IMR-90 (cell line): Measurements from ENCODE around the gene UNC79. TPM values are rescaled to one million over a fixed set of nuclear protein-coding genes. Genes with fewer than 3 reads are reported as not detected.

Experiments used
- ATAC-seq: fragments of 200-7000 bp; cut with Tn5 transposase; 2 replicates; pipeline ENCODE4 v1.9.1; 2020; ENCODE audit warnings: low read depth, mild to moderate bottlenecking, moderate library complexity
- BruUV-seq: library from RNA; stranded (reverse); fragments of 400-500 nt; replicated peaks from 2 replicates; lab custom pipeline; 2021; lab: Mats Ljungman, UMichigan
- CTCF ChIA-PET: fragments of 300-600 bp; formaldehyde crosslinking; extraction: SDS; loops from one replicate; lab custom pipeline; 2021; ENCODE audit warnings: antibody characterized with exemption; lab: Yijun Ruan, JAX
- POLR2A ChIA-PET: fragments of 300-600 bp; sonication (Branson Sonifier 250); formaldehyde crosslinking; loops from one replicate; lab custom pipeline; 2022; ENCODE audit warnings: antibody characterized with exemption; ENCODE audit not compliant: unreplicated experiment; lab: Charles Lee
- DNase-seq: peaks from one replicate; pipeline ENCODE4 v3.0.0; 2013
- H2AFZ ChIP-seq: replicated peaks from 2 replicates; pipeline ENCODE3; 2013; ENCODE audit warnings: low read length, mild to moderate bottlenecking; ENCODE audit not compliant: poor library complexity
- H2AK5ac ChIP-seq: 2 replicates; pipeline ENCODE4 v1.6.1; 2013; ENCODE audit warnings: low read depth, low read length, inconsistent platforms
- H2AK9ac ChIP-seq: replicated peaks from 2 replicates; pipeline ENCODE3; 2013; ENCODE audit warnings: mild to moderate bottlenecking, low read depth, low read length, moderate library complexity; ENCODE audit not compliant: poor library complexity
- H2BK120ac ChIP-seq: 2 replicates; pipeline ENCODE4 v1.6.1; 2013; ENCODE audit warnings: low read depth, low read length, inconsistent platforms
- H2BK15ac ChIP-seq: 3 replicates; pipeline ENCODE4 v1.6.1; 2013; ENCODE audit warnings: low read depth, low read length, inconsistent platforms
- H2BK20ac ChIP-seq: 2 replicates; pipeline ENCODE4 v1.6.1; 2013; ENCODE audit warnings: low read depth, mild to moderate bottlenecking, inconsistent platforms, low read length, moderate library complexity
- H2BK5ac ChIP-seq: 2 replicates; pipeline ENCODE4 v1.6.1; 2013; ENCODE audit warnings: mild to moderate bottlenecking, low read depth, low read length, inconsistent platforms; ENCODE audit not compliant: poor library complexity, severe bottlenecking
- H3K14ac ChIP-seq: replicated peaks from 2 replicates; pipeline ENCODE4 v1.6.1; 2013; ENCODE audit warnings: low read depth, low read length, inconsistent platforms
- H3K18ac ChIP-seq: 2 replicates; pipeline ENCODE4 v1.6.1; 2013; ENCODE audit warnings: low read depth, low read length, control low read depth
- H3K23ac ChIP-seq: 2 replicates; pipeline ENCODE4 v1.6.1; 2013; ENCODE audit warnings: low read depth, low read length, inconsistent platforms
- H3K27ac ChIP-seq: 2 replicates; pipeline ENCODE4 v1.5.1; 2013; ENCODE audit warnings: mild to moderate bottlenecking, control low read depth, low read length; ENCODE audit not compliant: insufficient read depth
- H3K27me3 ChIP-seq: 2 replicates; pipeline ENCODE4 v1.6.1; 2013; ENCODE audit warnings: low read length; ENCODE audit not compliant: control insufficient read depth, insufficient read depth
- H3K36me3 ChIP-seq: 2 replicates; pipeline ENCODE4 v1.6.1; 2013; ENCODE audit warnings: low read length, mixed read lengths; ENCODE audit not compliant: control insufficient read depth, insufficient read depth
- H3K4ac ChIP-seq: 2 replicates; pipeline ENCODE4 v1.6.1; 2013; ENCODE audit warnings: low read depth, low read length, inconsistent platforms
- H3K4me1 ChIP-seq: 2 replicates; pipeline ENCODE4 v1.6.1; 2013; ENCODE audit warnings: low read length, mixed read lengths; ENCODE audit not compliant: control insufficient read depth, insufficient read depth
- H3K4me2 ChIP-seq: 2 replicates; pipeline ENCODE4 v1.6.1; 2013; ENCODE audit warnings: low read depth, mild to moderate bottlenecking, control low read depth, low read length, moderate library complexity
- H3K4me3 ChIP-seq: 2 replicates; pipeline ENCODE4 v1.5.1; 2013; ENCODE audit warnings: low read depth, mild to moderate bottlenecking, control low read depth, low read length, moderate library complexity; ENCODE audit not compliant: insufficient read depth
- H3K56ac ChIP-seq: 2 replicates; pipeline ENCODE4 v1.6.1; 2013; ENCODE audit warnings: low read length, inconsistent platforms; ENCODE audit not compliant: insufficient read depth; ENCODE audit errors: extremely low read depth
- H3K79me1 ChIP-seq, 2 experiments: 2 replicates each; pipeline ENCODE4 v1.6.1; 2013; ENCODE audit warnings: low read length in 2 of 2, inconsistent platforms in 1 of 2, low read depth in 1 of 2
- H3K9ac ChIP-seq: 2 replicates; pipeline ENCODE4 v1.6.1; 2013; ENCODE audit warnings: low read depth, low read length, control low read depth
- H3K9me1 ChIP-seq: 2 replicates; pipeline ENCODE4 v1.6.1; 2013; ENCODE audit warnings: low read length, inconsistent platforms; ENCODE audit not compliant: insufficient read depth
- H3K9me3 ChIP-seq: 2 replicates; pipeline ENCODE4 v1.6.1; 2013; ENCODE audit warnings: low read length; ENCODE audit not compliant: control insufficient read depth, insufficient read depth
- H4K20me1 ChIP-seq: 2 replicates; pipeline ENCODE4 v1.6.1; 2013; ENCODE audit warnings: low read length, inconsistent platforms; ENCODE audit not compliant: insufficient read depth
- H4K5ac ChIP-seq: 2 replicates; pipeline ENCODE4 v1.6.1; 2013; ENCODE audit warnings: mild to moderate bottlenecking, low read depth, low read length, control low read depth
- H4K8ac ChIP-seq, 2 experiments: 2 replicates each; pipeline ENCODE4 v1.6.1; 2013; ENCODE audit warnings: low read depth in 2 of 2, low read length in 2 of 2, control low read depth in 1 of 2, inconsistent platforms in 1 of 2
- H4K91ac ChIP-seq: 2 replicates; pipeline ENCODE4 v1.6.1; 2013; ENCODE audit warnings: low read depth, low read length, inconsistent platforms; ENCODE audit not compliant: insufficient read depth
- BHLHE40 ChIP-seq: fragments of 150-350 bp; IDR thresholded peaks from 2 replicates; pipeline ENCODE4 v1.6.1; 2016; ENCODE audit warnings: mild to moderate bottlenecking, low read depth, low read length
- CEBPB ChIP-seq: IDR thresholded peaks from 2 replicates; pipeline ENCODE4 v1.6.1; 2012; ENCODE audit warnings: low read depth, low read length, improper control_type of control experiment
- CHD1 ChIP-seq: IDR thresholded peaks from 2 replicates; pipeline ENCODE4 v1.6.1; 2012; ENCODE audit warnings: low read depth, low read length, improper control_type of control experiment
- FOS ChIP-seq: fragments of 150-350 bp; IDR thresholded peaks from 2 replicates; pipeline ENCODE4 v1.6.1; 2016; ENCODE audit warnings: low read depth, low read length
- MAFK ChIP-seq: IDR thresholded peaks from 2 replicates; pipeline ENCODE4 v1.6.1; 2012; ENCODE audit warnings: low read depth, low read length, improper control_type of control experiment
- MAZ ChIP-seq: IDR thresholded peaks from 2 replicates; pipeline ENCODE4 v1.6.1; 2012; ENCODE audit warnings: low read depth, mild to moderate bottlenecking, low read length, improper control_type of control experiment, moderate library complexity, borderline replicate concordance
- MXI1 ChIP-seq: IDR thresholded peaks from 2 replicates; pipeline ENCODE4 v1.6.1; 2012; ENCODE audit warnings: low read depth, mild to moderate bottlenecking, low read length, moderate library complexity, borderline replicate concordance
- NFE2L2 ChIP-seq: fragments of 150-350 bp; IDR thresholded peaks from 2 replicates; pipeline ENCODE4 v1.6.1; 2016; ENCODE audit warnings: low read depth, mild to moderate bottlenecking, low read length
- POLR2A ChIP-seq: IDR thresholded peaks from 2 replicates; pipeline ENCODE4 v1.6.1; 2012; ENCODE audit warnings: mild to moderate bottlenecking, low read depth, low read length
- RAD21 ChIP-seq: IDR thresholded peaks from 2 replicates; pipeline ENCODE4 v1.6.1; 2012; ENCODE audit warnings: low read length, improper control_type of control experiment
- RCOR1 ChIP-seq: IDR thresholded peaks from 2 replicates; pipeline ENCODE4 v1.6.1; 2012; ENCODE audit warnings: mild to moderate bottlenecking, low read length, improper control_type of control experiment; ENCODE audit not compliant: insufficient replicate concordance
- RFX5 ChIP-seq: IDR thresholded peaks from 2 replicates; pipeline ENCODE4 v1.8.0; 2012; ENCODE audit warnings: low read depth, mild to moderate bottlenecking, low read length, moderate library complexity
- SMC3 ChIP-seq: fragments of 150-350 bp; IDR thresholded peaks from 2 replicates; pipeline ENCODE4 v1.6.1; 2016; ENCODE audit warnings: low read depth, mild to moderate bottlenecking, antibody characterized with exemption, low read length, moderate library complexity
- WGBS, 2 experiments: methylation state at CpG; one replicate each; pipeline versions ENCODE4 v1.1.5 to v1.1.7; 2013; ENCODE audit warnings: missing lambda C conversion rate in 2 of 2; ENCODE audit not compliant: insufficient read length in 1 of 2; ENCODE audit errors: extremely low coverage in 2 of 2; 5-methylcytosine and 5-hydroxymethylcytosine counted together
- dilution Hi-C: fragments of 300-500 bp; cut with HindIII; formaldehyde crosslinking; loops from one replicate; pipeline ENCODE4 v1.14.3; 2018; ENCODE audit warnings: low sequenced_read_pairs; ENCODE audit not compliant: unreplicated experiment
- in situ Hi-C: fragments of 300-500 bp; cut with MboI; formaldehyde crosslinking; loops from 3 replicates; pipeline ENCODE4 v1.14.3; 2019; ENCODE audit warnings: low sequenced_read_pairs, inconsistent platforms, mixed read lengths
- intact Hi-C: fragments of 100-400 bp; cut with micrococcal nuclease; formaldehyde crosslinking; loops from 2 replicates; pipeline ENCODE4 v1.10.0; 2022
- polyA plus RNA-seq, 3 experiments: library from polyadenylated mRNA; depleted of rRNA; stranded (reverse); fragments of >200 nt; gene quantifications; 2 replicates each; pipeline ENCODE4 v1.2.3, GENCODE V29; 2012; ENCODE audit warnings: low replicate concordance in 1 of 3
- total RNA-seq: library from RNA; depleted of rRNA; stranded (reverse); fragments of >200 nt; gene quantifications from 2 replicates; pipeline ENCODE4 v1.2.3, GENCODE V29; 2012
- TF ChIP-seq, protein P1 (sequence below): fragments of 150-350 bp; IDR thresholded peaks from 2 replicates; pipeline ENCODE4 v1.6.1; 2017; ENCODE audit warnings: mild to moderate bottlenecking, antibody characterized with exemption, low read length, low read depth
- TF ChIP-seq, protein P2 (sequence below): conservative IDR thresholded peaks from 2 replicates; pipeline ENCODE4 v1.5.1; 2012; ENCODE audit warnings: mild to moderate bottlenecking, low read depth, low read length, improper control_type of control experiment
- TF ChIP-seq, protein P3 (sequence below): fragments of 150-350 bp; IDR thresholded peaks from 2 replicates; pipeline ENCODE4 v1.6.1; 2016; ENCODE audit warnings: low read depth, mild to moderate bottlenecking, low read length, moderate library complexity, borderline replicate concordance

The UNC79 gene
- total and polyA plus RNA-seq, 2 of the 4 experiments (the other 2 are of a cell fraction): under 0.01 TPM

DNA sequence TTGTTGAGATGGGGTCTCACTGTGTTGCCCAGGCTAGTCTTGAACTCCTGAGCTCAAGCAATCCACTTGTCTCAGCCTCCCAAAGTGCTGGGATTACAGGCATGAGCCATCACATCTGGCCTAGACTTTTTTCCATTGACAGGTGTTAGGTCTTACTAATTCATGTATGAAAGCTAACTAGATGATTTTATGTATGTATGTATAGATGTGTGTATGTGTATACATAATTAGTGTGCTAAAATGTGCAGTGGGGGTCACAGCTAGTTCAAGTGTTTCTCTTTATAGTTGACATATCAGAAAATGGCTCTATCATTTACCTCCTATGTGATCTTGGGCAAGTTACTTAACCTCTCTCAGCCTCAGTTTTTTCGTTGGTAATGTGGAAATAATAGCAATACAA, 23.5 kb downstream of the UNC79 start:
- Histone ChIP-seq H4K5ac (no peak overlapping the region), H2AFZ (no peak overlapping the region), H4K8ac (no peak overlapping the region), H4K91ac (no peak overlapping the region), H2AK9ac (no peak overlapping the region), H3K36me3 (no peaks in the 10 kb centered on the region), H3K9me1 (no peaks in the 10 kb centered on the region), H3K56ac (no peak overlapping the region), H2BK20ac (no peak overlapping the region), H2AK5ac (no peak overlapping the region), H3K4me1 (no peaks in the 10 kb centered on the region), H3K27ac (no peak overlapping the region), H2BK120ac (no peak overlapping the region), H3K27me3 (no peaks in the 10 kb centered on the region), H3K23ac (no peak overlapping the region), H3K14ac (no peak overlapping the region), H3K79me1 (no peaks in the 10 kb centered on the region), H3K4ac (no peak overlapping the region), H3K9ac (no peak overlapping the region), H2BK15ac (no peak overlapping the region), H3K4me3 (no peak overlapping the region), H3K9me3 (no peaks in the 10 kb centered on the region), H2BK5ac (no peak overlapping the region), H3K18ac (no peak overlapping the region), H3K4me2 (no peak overlapping the region), H4K20me1 (no peaks in the 10 kb centered on the region)
- no CpG with 5 or more reads among the region's 1 CpG for WGBS, 2 experiments
- intact Hi-C loops (loop anchor here (10.0 kb wide), 1 partner anchor 109 kb away; the partner anchor contains the start of gene COX8C), in situ Hi-C loops (no loop called here), dilution Hi-C loops (no loop called here)
- TF ChIP-seq MAFK: no peak
- no peak for TF ChIP-seq BHLHE40
- no peak for TF ChIP-seq MXI1
- TF ChIP-seq, protein P1, sequence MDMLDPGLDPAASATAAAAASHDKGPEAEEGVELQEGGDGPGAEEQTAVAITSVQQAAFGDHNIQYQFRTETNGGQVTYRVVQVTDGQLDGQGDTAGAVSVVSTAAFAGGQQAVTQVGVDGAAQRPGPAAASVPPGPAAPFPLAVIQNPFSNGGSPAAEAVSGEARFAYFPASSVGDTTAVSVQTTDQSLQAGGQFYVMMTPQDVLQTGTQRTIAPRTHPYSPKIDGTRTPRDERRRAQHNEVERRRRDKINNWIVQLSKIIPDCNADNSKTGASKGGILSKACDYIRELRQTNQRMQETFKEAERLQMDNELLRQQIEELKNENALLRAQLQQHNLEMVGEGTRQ: no peak
- TF ChIP-seq SMC3: no peak
- TF ChIP-seq CHD1: no peak
- TF ChIP-seq MAZ: no peak
- no peak for TF ChIP-seq RCOR1
- no peak for TF ChIP-seq RAD21
- TF ChIP-seq CEBPB: no peak
- no peak for TF ChIP-seq RFX5
- TF ChIP-seq FOS: no peak
- TF ChIP-seq, protein P2, sequence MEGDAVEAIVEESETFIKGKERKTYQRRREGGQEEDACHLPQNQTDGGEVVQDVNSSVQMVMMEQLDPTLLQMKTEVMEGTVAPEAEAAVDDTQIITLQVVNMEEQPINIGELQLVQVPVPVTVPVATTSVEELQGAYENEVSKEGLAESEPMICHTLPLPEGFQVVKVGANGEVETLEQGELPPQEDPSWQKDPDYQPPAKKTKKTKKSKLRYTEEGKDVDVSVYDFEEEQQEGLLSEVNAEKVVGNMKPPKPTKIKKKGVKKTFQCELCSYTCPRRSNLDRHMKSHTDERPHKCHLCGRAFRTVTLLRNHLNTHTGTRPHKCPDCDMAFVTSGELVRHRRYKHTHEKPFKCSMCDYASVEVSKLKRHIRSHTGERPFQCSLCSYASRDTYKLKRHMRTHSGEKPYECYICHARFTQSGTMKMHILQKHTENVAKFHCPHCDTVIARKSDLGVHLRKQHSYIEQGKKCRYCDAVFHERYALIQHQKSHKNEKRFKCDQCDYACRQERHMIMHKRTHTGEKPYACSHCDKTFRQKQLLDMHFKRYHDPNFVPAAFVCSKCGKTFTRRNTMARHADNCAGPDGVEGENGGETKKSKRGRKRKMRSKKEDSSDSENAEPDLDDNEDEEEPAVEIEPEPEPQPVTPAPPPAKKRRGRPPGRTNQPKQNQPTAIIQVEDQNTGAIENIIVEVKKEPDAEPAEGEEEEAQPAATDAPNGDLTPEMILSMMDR: no peak
- TF ChIP-seq NFE2L2: no peak
- TF ChIP-seq POLR2A: no peak
- TF ChIP-seq, protein P3, sequence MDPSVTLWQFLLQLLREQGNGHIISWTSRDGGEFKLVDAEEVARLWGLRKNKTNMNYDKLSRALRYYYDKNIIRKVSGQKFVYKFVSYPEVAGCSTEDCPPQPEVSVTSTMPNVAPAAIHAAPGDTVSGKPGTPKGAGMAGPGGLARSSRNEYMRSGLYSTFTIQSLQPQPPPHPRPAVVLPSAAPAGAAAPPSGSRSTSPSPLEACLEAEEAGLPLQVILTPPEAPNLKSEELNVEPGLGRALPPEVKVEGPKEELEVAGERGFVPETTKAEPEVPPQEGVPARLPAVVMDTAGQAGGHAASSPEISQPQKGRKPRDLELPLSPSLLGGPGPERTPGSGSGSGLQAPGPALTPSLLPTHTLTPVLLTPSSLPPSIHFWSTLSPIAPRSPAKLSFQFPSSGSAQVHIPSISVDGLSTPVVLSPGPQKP: no peak
- CTCF ChIA-PET: no interaction called here
- DNase-seq (no peak), ATAC-seq (no peak)
- POLR2A ChIA-PET: no interaction called here
- no TSS peak for BruUV-seq
